ENCODE data around the gene MYRIP.
"Not testable (repeated sequence)": the region's sequence is repeated elsewhere in the genome, so short reads cannot be mapped to it uniquely, and the experiment has no call there.

MYRIP gene

DNA sequence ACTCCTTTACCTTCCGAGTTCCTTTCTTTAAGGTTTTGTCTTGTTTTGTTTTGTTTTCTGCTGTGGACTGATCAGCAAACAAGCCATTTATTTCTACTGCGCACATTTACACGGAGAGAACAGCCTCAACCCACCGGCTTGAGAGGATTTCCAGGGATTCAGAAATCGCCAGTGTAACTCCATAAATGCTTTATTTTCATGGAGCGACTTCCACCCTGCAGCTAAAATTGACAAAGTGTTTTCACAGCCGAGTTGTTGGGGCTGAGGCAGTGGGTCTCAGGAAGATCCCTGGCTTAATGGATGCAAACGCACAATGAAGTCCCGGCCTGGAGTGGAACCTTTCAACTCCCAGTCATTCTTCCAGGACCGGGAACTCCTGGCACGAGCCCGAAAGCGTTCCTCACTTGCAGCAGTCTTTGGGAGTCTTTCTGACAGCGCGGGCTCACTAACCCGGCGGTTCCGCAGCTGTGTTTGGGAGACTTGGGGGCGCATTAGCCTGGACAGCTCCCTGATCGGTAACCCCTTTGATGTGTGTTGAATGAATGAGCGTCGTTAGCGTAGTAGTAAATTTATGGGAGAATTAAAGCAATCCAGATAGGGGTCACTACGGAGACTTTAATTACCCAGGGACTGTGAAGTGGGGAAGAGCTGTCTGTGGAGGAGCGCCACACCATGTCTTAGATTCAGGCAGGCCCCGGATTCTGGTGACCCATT lies 785 bp upstream of the MYRIP start:
- DNase-seq: no peak

DNA sequence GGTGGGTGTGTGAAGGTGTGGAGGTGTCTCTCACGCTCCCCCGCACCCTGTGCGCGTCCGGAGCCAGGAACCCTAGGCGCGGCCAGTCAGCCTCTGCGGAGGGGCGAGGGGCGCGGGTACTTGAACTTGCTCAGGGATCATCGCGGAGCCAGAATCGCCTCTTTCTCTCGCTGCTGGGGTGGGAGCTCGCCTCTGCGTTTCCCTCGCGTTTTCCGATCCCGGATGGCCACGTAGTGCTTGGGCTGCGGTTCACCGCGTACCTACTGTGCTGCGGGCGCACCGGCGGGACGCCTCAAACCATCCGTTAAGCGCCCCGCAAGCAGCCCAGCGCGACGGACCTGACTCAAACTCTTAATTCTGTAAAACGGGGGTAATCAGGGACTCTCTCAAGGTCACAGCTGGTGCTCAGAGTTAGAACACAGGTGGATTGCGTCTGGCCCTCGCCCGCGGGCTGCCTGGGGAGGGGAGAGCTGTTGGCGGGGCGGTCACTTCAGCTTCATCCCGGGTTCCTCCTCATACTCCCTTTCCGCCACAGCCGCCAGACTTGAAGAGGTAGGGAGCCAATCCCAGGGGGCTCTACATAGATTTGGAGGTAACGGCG lies 686 bp downstream of the MYRIP start:
- DNase-seq: no peak

DNA sequence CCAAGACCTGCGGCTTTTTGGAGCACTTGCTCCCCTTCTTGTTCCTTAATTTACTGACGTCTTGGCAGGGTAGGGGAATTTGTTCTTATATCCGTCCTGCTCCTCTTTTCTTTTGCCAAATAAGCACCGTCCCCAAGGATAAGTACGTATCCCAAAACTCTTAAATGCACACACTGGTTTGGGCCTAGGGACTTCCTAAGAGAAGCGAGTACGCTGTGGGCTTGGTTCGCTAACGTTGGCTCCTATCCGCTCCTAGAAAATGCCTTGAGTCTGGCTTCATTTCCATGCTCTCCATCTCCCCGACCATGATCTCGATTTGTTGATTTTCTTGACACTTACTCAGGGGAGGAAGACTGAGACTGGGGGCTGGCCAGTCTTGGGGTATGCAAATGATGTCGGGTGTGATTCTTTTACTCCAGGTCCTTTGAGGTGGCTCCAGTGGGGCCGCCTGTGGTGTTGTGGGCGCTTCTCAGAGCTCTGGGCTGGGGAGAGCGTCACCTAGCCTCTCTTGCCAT lies 1.3 kb downstream of the MYRIP start:
- DNase-seq: no peak

DNA sequence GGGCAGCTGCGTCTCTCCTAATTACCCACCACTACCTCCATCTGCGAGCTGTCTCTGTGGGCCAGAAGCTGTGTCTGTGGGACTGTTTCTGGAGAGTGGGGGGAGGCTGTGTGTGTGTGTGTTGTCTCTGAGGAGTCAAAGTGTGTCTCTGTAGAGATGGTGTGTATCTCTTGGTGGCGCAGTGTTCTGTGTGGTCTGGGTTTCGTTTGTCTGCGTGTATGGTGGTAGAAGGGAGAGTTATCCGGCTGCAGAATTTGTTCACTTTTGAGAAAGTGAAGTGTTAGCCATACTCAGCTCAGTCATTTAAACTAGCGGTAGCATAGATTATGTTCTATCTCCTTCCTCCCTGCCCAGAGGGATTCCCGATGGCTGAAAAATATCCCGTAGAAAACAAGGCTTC lies 2.2 kb downstream of the MYRIP start:
- DNase-seq: no peak

DNA sequence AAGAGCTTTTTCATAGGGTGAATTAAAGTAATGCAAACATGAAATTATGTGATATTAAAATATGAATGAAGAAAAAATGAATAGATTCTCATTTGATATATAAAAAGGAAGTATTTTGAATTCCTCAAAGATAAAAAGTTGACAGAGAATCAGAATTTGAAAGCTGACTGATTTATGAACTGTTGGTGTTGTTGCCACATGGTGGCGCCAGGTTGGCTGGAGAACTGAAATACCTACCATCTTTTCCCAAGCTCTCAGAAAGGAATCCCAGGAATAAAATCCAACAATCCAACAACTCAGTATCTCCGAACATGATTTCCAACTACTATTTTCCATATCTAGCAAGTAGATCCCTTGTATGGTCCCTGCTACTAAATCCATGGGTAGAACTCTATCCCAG lies 3.1 kb downstream of the MYRIP start:
- no peak for DNase-seq

DNA sequence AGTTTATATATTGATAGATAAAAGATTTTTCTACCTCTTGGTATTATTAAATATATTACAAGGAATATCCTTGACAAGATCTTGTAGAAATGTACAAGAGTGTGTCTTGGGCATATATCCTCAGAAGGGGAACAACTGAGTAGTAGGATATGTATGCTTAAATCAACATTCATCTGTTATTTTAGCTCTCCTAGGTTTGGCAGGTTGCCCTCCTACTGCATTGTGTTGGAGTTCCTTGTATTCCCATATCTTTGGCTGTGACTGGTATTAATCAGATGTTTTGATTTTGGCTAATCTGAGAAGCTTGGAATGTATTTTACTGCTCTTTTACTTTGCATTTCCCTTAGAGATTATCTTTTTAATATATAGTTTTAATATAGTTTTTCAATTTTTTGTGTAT lies 4.6 kb downstream of the MYRIP start:
- no peak for DNase-seq

DNA sequence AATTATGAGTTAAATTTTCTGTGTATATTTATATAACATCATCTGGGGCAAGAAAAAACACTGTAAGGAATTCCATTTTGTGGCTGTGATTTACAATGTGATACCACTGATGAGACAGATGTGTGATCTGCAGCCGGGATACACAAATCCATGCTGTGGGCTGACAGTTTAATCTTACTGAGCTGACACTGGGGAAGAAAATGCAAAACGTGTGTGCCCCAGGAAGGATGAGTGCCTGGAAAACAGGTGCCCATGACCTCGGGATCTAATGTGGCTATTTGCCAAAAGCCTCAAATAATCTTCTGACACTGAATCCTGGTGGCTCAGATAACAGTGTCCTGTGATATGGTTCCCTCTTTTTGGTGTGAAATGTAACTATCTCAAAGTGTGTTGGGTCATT lies 10.5 kb downstream of the MYRIP start:
- DNase-seq: no peak

DNA sequence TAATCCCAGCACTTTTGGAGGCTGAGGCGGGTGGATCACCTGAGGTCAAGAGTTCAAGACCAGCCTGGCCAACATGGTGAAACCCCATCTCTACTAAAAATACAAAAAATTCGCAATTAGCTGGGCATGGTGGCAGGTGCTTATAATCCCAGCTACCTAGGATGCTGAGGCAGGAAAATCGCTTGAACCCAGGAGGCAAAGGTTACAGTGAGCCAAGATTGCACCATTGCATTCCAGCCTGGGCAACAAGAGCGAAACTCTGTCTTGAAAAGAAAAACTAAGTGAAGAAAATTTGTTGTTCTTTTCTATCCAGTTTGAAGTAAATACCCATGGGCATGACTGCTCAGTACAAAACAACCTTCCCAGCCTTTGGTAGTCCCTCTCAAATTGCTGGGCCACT lies 24.4 kb downstream of the MYRIP start:
- DNase-seq: not testable (repeated sequence)

DNA sequence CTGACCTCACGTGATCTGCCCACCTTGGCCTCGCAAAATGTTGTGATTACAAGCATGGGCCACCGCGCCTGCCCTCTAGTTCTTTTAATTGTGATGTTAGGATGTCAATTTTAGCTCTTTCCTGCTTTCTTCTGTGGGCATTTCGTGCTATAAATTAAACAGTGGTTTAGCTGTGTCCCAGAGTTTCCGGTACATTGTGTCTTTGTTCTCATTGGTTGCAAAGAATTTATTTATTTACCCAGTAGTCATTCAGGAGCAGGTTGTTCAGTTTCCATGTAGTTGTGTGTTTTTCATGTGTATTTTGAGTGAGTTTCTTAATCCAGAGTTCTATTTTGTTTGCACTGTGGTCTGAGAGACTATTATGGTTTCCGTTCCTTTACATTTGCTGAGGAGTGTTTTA lies 30.1 kb downstream of the MYRIP start:
- no peak for DNase-seq

DNA sequence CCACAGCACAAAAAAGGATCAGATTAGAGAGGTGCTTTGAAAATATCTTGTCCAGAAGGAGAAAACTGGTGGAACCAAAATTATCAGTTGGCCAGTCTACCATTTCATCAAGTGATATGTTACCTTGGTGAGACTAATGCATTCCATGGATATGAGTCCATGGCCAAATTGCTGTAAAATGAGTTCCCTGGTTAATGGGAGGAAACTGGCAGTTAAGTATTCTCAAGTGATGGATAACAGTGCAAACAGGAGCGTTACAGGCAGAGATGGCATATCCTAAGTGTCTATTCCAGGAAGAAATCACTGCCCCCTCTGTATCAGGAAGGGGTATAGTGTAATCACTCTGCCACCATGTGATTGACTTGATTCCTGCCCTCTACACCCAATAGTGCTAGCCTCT lies 34.0 kb downstream of the MYRIP start:
- no peak for DNase-seq

DNA sequence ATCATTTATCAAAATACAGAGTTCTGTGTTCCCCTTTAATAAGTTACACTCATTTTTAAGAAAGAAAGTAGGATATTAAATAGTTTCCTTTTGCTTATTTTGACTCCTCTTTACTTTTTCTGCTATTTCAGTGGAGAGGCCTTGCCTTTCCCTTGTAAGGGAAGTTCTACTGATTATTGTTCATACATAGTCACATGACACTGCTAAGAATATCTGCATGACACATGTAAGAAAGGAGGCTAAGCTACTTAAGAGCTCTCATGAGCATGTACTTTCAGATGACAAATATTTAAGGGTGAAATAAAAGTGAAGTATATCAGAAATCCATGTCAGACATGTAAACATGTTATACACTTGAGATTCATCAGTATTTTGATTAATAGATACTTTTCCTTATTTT lies 39.0 kb downstream of the MYRIP start:
- DNase-seq: no peak

DNA sequence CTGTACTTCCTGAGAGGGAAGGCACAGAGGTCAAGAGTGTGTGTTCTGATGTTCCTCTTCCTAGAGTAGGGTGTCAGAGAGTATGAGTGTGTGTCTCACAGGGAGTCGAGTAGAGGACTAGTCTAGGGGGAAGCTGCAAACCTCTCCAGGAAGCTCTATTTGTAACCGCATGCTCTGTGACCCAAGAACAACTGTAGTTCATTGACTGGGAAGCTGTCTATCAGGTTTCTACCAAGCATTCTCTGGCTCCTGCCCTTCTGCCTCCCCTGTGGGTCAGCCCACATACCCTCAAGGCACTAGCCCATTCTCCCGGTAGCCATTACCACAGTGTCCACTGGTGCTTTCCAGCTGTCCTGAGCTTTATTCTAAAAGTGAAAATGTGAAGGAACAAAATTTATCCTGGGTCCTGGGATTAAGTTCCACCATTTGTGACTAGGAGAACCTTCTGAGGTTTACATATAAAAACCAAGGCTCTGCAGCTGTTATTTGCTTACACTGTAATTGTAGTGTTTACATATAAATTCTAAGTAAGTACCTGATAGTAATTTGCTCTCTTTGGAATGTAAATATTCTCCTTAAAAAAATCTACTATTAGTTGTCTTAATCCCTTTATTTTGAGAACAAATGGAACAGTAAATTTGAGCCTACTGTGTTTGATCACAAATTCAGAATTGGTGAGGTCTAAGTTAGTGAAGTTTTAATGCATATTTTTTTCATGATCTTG lies 40.7 kb downstream of the MYRIP start:
- DNase-seq: no peak

DNA sequence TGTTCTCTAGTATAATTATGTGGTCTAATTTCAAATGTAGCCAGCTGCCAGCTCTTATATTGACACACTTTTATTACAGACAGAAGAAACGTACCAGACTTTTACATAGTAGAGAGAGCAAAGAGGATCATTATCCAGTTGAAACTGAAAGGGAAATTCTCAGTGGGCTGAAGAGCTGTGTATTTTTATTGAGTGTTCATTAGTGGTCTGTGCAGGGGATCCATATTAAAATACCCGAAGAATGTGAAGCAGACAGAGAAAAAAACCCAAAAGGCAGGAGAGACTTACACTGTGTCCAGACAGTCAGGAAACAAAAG lies 41.3 kb downstream of the MYRIP start:
- DNase-seq: no peak

DNA sequence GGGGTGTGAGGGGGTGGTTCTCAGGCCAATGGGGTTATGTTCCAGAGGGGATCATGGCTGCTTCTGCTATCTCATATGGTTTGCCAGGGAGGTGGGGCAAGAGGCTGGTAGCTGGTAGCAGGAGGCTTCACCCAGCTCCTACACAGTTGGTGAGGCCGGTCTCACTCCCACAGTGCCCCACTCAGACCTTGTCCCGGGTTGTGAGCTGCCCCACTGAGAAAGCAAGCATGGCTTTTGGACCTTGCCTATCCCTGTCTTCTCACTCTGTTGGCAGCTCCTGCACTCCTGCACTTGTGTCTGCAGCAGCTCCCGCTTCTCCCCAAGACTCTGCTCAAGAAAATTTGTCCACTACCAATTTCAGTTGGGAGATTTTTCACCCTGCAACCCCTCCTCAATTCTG lies 46.1 kb downstream of the MYRIP start:
- no peak for DNase-seq

DNA sequence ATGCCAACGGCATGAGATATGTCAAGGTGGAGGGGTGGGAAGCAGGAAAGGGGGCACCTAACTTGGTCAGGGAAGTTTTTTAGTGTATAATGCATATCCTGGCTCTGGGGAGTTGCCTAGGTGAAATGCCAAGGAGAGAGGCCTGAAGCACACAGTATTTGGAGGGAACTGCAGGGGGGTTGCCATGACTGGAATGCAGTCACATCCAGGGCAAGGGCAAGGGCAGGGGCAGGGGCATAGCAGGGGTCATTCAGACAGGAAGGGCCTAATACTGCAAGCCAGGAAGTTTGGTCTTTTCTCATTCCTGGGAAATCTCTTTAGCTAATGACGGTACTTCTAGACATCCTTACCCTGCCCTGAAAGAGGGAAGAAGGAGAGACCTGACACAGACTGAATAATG lies 60.5 kb downstream of the MYRIP start:
- DNase-seq: no peak

DNA sequence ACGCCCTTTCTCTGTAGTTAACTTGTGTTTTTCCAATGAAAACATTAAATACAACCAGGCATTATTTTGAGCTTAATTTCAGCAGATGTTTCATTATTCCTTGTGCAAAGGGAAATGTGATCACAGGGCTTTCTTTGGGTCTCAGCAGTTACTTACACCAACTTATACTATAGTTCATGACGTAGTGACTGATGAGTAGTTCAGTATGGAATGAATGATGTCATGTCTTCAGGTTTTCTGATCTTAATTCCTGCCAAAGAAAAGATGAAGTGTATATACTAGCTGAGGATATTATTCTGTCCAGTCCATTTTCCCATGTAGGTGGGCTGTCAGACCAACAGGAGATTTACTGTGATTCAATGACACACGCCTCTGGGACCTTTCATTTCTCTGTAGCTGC lies 61.3 kb downstream of the MYRIP start:
- DNase-seq: no peak

DNA sequence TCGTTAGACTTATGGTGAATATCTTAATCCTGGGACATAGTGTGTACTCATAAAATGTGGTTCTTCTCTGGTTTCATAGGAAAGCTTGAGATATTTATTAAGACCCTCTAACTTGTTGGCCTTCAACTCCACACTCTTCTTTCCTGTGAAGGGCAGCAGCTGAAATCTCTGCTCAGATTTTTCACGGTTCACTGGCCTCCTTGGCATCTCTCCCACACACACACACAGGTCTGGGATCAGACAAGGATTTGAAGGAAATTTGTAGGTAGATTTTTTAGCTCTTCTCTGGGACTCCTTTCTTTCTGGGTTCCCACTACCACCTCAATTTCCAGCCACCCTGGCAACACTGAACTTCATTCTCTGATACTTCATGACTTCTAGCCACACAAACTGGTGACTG lies 70.2 kb downstream of the MYRIP start:
- no peak for DNase-seq

DNA sequence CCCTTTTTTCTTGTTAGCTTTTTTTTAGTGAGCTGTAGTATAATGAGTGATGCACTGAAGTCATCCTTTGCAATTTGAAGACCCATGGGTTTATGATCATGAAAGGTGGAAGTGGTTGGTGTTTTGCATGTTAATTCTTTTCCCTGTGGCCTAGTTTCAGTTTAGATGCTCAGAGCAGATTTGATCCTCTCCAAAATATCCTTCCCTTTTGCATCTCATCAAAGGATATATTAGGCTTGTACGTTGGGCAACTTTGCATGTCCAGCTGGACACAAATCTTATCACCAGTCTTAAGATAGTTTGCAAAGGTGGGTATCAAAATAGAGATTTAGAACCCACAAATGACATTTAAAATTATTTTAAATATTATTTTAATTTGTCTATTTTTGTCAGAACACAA lies 72.7 kb downstream of the MYRIP start:
- no peak for DNase-seq

DNA sequence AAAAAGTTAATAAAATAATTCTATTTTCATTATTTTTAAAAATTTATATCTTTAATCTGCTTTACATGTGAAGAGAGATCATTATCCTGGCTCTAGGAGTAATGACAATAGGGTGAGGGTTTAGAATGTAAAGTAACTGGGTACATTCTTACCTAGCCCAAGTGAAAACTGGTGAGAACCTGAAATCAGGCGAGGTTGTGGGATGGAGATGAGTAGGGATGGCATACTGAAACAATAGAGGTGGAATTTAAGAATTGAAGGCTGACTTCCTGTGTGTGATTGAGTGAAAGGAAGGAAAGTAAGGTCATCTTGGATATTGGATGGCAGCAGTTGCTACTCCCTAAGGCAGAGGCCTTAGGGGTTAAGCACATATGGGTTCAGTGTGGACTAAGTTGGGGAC lies 82.7 kb downstream of the MYRIP start:
- DNase-seq: no peak

DNA sequence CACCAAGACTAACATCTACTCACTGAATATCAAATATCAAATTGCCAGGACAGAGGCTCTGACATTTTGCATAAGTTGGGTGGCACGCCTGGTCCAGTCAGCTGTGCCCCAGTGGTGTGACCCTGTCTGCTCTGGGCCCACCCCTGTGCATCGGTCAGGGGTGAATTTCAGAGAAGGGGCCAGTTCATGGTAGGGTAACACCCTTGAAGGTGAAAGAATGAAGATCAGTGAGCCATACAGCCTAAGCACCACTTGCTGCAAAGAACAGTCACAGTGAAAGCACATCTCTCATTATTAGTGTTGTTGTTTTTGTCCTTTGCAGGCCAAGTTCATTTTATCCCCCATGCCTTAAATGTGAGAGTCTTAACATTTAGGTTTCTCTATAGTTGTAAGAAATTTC lies 86.8 kb downstream of the MYRIP start:
- no peak for DNase-seq

DNA sequence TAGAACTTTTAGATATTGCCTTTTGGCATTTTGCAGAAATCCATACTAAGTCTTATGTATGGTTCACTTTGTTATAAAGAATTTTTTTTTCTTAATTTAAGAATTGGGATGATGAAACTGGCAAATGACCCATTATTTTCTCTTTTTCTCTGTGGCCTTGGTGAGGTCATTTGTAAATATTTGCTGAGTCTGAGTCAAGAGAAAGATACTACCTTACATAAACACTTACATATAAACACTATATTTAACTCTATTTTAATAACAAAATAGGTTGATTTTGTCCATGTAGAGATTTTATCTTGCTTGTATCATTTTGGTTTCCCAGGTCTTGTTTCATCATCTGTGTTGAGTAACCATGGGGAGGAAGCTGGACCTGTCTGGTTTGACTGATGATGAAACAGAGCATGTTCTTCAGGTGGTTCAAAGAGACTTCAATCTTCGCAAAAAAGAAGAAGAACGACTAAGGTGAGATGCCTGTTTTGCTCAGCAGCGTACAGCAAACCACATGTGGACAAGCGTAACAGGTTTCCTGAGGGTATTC lies 91.1 kb downstream of the MYRIP start:
- DNase-seq: no peak

DNA sequence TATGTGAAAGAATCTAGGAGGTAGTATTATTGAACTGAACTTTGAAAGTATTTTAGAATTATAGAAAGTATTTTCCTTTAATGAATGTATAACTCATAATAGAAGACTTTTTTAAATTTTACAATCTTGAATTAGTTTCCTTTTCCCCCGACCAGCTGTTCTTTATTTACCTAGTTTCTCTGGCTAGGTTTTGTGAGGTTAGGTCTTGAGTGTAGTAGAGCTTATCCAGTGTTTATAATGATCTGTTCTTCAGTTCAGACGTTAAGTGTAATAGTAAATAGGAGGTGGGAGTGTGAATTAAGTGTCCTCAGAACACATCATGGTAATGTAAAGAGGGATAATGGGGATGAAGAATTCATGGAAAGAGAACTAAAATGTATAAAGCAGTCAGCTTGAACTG lies 93.8 kb downstream of the MYRIP start:
- DNase-seq: no peak

DNA sequence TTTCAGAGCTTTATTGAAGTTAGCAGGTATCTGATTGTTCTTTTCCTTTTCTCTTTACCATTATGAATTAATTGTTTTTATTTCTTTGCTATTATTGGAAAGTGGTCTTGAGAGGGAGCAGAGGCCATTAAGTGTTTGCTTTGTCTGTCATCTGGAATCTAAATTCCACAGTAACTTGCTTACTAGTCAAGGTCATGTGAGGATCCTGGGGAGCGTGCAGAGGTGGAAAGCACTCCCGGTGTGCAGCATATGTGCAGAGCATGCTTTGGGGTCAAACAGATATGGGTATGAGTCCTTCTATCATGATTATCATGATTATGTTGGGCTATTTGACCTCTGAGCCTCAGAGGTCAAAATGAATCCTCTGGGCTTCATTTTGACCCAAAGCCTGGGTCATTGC lies 96.4 kb downstream of the MYRIP start:
- no peak for DNase-seq

DNA sequence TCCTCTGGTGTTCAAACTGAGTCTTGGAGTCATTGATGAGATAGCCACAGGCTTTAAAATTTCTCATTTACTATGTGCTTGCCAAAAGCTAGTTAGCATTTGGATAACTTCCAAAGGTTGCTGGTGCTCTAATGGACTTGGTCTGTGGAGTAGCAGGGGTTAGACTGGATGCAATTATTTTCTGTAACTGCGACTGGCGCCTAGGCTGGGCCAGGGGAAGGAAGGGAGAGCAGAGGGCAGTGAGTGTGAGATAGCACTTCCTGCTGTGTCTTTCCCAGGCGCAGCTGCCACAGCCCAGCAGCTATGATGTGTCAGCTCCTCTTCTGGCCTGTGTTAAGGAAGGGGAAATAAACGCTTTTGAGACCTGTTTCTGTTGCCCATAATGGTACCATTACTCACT lies 98.6 kb downstream of the MYRIP start:
- no peak for DNase-seq
